Stomach (tissue), 9 donors: ENCODE results near the gene STMP1. TPM values are rescaled to one million over a fixed set of nuclear protein-coding genes. Genes with fewer than 3 reads are reported as not detected.

ENCODE experiments used
- DNase-seq, 2 donors: peaks; one replicate each; pipeline versions ENCODE4 v3.0.0 to v3.0.0-alpha.2; 2013 to 2019
- H3K27ac ChIP-seq, 5 donors: fragments of 200-600 bp in 4 of 5; sonication (generic) in 4 of 5; one replicate each; pipeline ENCODE4 v1.5.1; 2013 to 2019; ENCODE audit warnings: mild to moderate bottlenecking in 1 of 5, moderate library complexity in 1 of 5
- H3K27me3 ChIP-seq, 3 donors: fragments of 200-600 bp; sonication (generic); one replicate each; pipeline ENCODE4 v1.5.1; 2017 to 2019; ENCODE audit warnings: mixed run types in 1 of 3
- H3K36me3 ChIP-seq, 4 donors: fragments of 200-600 bp; sonication (generic); 1 replicate in 3 of 4; 2 replicates in 1 of 4; pipeline ENCODE4 v1.5.1; 2016 to 2019
- H3K4me1 ChIP-seq, 4 donors: fragments of 200-600 bp; sonication (generic); one replicate each; pipeline ENCODE4 v1.5.1; 2016 to 2019
- H3K4me3 ChIP-seq, 4 donors: fragments of 200-600 bp; sonication (generic) in 3 of 4; one replicate each; pipeline ENCODE4 v1.5.1; 2016 to 2019; ENCODE audit warnings: mild to moderate bottlenecking in 1 of 4
- H3K9me3 ChIP-seq, 4 donors: fragments of 200-600 bp; sonication (generic); one replicate each; pipeline ENCODE4 v1.5.1; 2016 to 2019
- CTCF ChIP-seq, 7 experiments: fragments of 450-650 bp in 4 of 7; fragments of 200-600 bp in 3 of 7; sonication (generic) in 3 of 7; IDR thresholded peaks; one replicate each; pipeline ENCODE4 v1.5.1; 2016 to 2019; ENCODE audit warnings: antibody characterized with exemption in 7 of 7, control low read depth in 2 of 7, mild to moderate bottlenecking in 1 of 7
- EP300 ChIP-seq: sonication (generic); formaldehyde crosslinking; IDR thresholded peaks from one replicate; pipeline ENCODE4 v1.6.1; 2017; ENCODE audit warnings: antibody characterized with exemption
- POLR2A ChIP-seq, 4 donors: fragments of 450-650 bp; IDR thresholded peaks; one replicate each; pipeline ENCODE4 v1.6.1; 2016; ENCODE audit warnings: antibody characterized with exemption in 4 of 4, control low read depth in 2 of 4, mild to moderate bottlenecking in 1 of 4, moderate library complexity in 1 of 4
- POLR2AphosphoS5 ChIP-seq, 3 donors: sonication (generic); formaldehyde crosslinking; IDR thresholded peaks; one replicate each; pipeline ENCODE4 v1.6.1; 2016; ENCODE audit warnings: antibody characterized with exemption in 3 of 3
- WGBS, 5 donors: extraction: QIAGEN DNeasy Blood & Tissue Kit in 3 of 5; methylation state at CpG; one replicate each; pipeline versions ENCODE4 v1.1.5 to v1.1.7; 2013 to 2018; 5-methylcytosine and 5-hydroxymethylcytosine counted together
- intact Hi-C: fragments of 100-400 bp; cut with DNase I; formaldehyde crosslinking; loops from one replicate; pipeline ENCODE4 v1.15.1; 2023; ENCODE audit warnings: low total_unique reads
- polyA plus RNA-seq, 3 donors: library from polyadenylated mRNA; stranded (reverse); fragments of 200-250 nt; gene quantifications; one replicate each; pipeline ENCODE4 v1.2.3, GENCODE V29; 2013
- total RNA-seq, 5 donors: library from RNA; depleted of rRNA; stranded (reverse); fragments of >200 nt; gene quantifications; one replicate each; pipeline versions ENCODE4 v1.1.0 to v1.2.3, GENCODE V29; 2014 to 2016
- donor health status: healthy with polysubstance abuse.
- donor health status: Bipolar disorder and iron deficiency.
- donor health status: healthy.

STMP1 gene
- total and polyA plus RNA-seq, 8 donors: 3.5 to 42.0 (median 18.0) TPM

DNA sequence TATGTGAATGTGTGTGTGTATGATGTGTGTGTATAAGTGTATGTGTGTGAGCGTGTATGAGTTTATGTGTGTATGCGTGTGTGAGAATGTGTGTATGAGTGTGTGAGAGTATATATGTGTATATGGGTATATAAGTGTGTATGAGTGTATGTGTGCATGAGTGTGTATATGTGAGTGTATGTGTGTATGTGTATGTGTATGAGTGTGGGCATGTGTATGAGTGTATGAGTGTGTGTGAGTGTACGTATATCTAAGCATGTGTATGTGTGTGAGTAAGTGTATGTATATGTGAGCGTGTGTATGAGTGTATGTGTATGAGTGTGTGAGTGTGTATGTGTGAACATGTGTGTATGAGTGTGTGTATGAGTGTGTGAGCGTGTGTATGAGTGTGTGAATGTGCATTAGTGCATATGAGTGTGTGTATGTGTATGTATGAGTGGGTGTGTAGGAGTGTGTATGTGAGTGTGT, 52.8 kb downstream of the STMP1 start:
- no peak overlapping the region for H3K4me3 ChIP-seq
- WGBS, 5 donors: 92 to 96% (median 96%) methylated on average over 5 of the region's 5 CpGs
- no peaks in the 10 kb centered on the region for H3K9me3 ChIP-seq
- H3K36me3 ChIP-seq: no peaks in the 10 kb centered on the region
- TF ChIP-seq POLR2AphosphoS5 (IDR thresholded peaks at IDR 0.05): no peak
- H3K4me1 ChIP-seq: peaks cover 0 to 11% (median 6%) of the 10 kb centered on the region in 4 donors
- no peak for DNase-seq
- peaks cover 0 to 10% (median 0%) of the 10 kb centered on the region in 3 donors for H3K27me3 ChIP-seq
- intact Hi-C loops: no loop called here
- H3K27ac ChIP-seq: no peak overlapping the region

DNA sequence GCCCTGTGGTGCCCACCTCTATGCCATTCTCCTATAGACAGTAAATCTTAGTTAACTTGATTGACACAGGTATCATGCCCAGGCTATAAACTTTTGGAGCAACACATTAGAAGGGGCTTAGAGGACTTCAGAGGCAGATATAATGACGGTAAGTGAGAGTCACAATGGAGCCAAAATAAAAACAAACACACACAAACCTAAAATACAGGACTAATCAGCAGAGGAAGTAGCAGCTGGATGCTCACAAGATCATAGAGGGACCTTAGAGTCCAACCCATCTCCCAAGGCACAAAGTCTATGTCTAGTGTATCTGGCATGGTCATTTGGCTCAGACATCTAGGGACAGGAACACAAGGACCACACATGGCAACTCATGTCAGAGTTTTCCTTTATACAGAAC, 53.4 kb downstream of the STMP1 start:
- H3K4me3 ChIP-seq: no peak overlapping the region
- TF ChIP-seq CTCF (IDR thresholded peaks at IDR 0.05) (no peak), EP300 (no peak), POLR2A (IDR thresholded peaks at IDR 0.05) (no peak), POLR2AphosphoS5 (IDR thresholded peaks at IDR 0.05) (no peak)
- 57 to 94% (median 85%) methylated on average over 1 of the region's 1 CpG for WGBS, 5 donors
- no peak for DNase-seq
- no peaks in the 10 kb centered on the region for H3K9me3 ChIP-seq
- intact Hi-C loops: no loop called here
- H3K27ac ChIP-seq: no peak overlapping the region
- no peaks in the 10 kb centered on the region for H3K36me3 ChIP-seq
- H3K4me1 ChIP-seq: peaks cover 0 to 9% (median 5%) of the 10 kb centered on the region in 4 donors
- H3K27me3 ChIP-seq: peaks cover 0 to 10% (median 0%) of the 10 kb centered on the region in 3 donors

- 47 to 60% (median 58%) methylated on average over 9 of the region's 9 CpGs for WGBS, 5 donors
- Histone ChIP-seq H3K27me3 (peaks cover 0 to 10% (median 0%) of the 10 kb centered on the region in 3 donors), H3K36me3 (no peaks in the 10 kb centered on the region), H3K9me3 (no peaks in the 10 kb centered on the region), H3K4me1 (peaks cover 0 to 4% (median 0%) of the 10 kb centered on the region in 4 donors), H3K4me3 (no peak overlapping the region), H3K27ac (no peak overlapping the region)
- no peak for TF ChIP-seq EP300
- no peak for TF ChIP-seq POLR2AphosphoS5 (IDR thresholded peaks at IDR 0.05)
- TF ChIP-seq CTCF (IDR thresholded peaks at IDR 0.05): no peak
- no peak for TF ChIP-seq POLR2A (IDR thresholded peaks at IDR 0.05)
- no peak for DNase-seq
- intact Hi-C loops: no loop called here
Observed at GRCh38 chr7:135716677-135717238, 54.4 kb downstream of the STMP1 start.

- WGBS, 5 donors: 64 to 93% (median 83%) methylated on average over 3 of the region's 3 CpGs
- no peaks in the 10 kb centered on the region for H3K36me3 ChIP-seq
- no peak overlapping the region for H3K27ac ChIP-seq
- H3K27me3 ChIP-seq: peaks cover 0 to 10% (median 0%) of the 10 kb centered on the region in 3 donors
- H3K4me3 ChIP-seq: no peak overlapping the region
- TF ChIP-seq EP300 (no peak), POLR2A (IDR thresholded peaks at IDR 0.05) (no peak), POLR2AphosphoS5 (IDR thresholded peaks at IDR 0.05) (no peak), CTCF (IDR thresholded peaks at IDR 0.05) (no peak)
- peaks cover 0 to 4% (median 0%) of the 10 kb centered on the region in 4 donors for H3K4me1 ChIP-seq
- no peak for DNase-seq
- intact Hi-C loops: no loop called here
- H3K9me3 ChIP-seq: no peaks in the 10 kb centered on the region
Observed at GRCh38 chr7:135717693-135718092, 55.4 kb downstream of the STMP1 start.

DNA sequence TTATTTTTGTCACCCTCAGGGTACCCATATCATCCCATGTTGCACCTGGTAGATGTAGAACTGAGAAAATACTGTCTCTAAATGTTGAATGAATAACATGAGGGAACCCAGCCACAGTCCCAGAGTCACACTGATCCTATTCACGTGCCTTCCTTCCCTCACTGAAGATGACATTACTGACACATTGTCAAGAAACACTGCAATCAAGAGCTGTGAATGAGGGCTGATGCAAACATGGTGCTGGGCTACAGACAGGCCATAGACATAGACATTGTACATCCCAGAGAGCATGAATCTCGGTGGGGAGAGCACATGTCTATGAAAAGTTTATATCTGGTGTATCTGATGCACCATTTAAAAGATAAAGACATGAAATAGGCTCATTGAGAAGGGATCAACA, 55.9 kb downstream of the STMP1 start:
- WGBS, 5 donors: 61 to 88% (median 77%) methylated on average over 2 of the region's 2 CpGs
- H3K27ac ChIP-seq: no peak overlapping the region

More for the DNA sequence above, 55.9 kb downstream of the STMP1 start:
- Histone ChIP-seq H3K36me3 (no peaks in the 10 kb centered on the region), H3K27me3 (peaks cover 0 to 10% (median 0%) of the 10 kb centered on the region in 3 donors), H3K4me3 (no peak overlapping the region), H3K9me3 (no peaks in the 10 kb centered on the region), H3K4me1 (peaks cover 0 to 4% (median 0%) of the 10 kb centered on the region in 4 donors)
- TF ChIP-seq POLR2A (IDR thresholded peaks at IDR 0.05) (no peak), CTCF (IDR thresholded peaks at IDR 0.05) (no peak), EP300 (no peak), POLR2AphosphoS5 (IDR thresholded peaks at IDR 0.05) (no peak)
- intact Hi-C loops: no loop called here
- DNase-seq: no peak
